K562 (cell line): ENCODE results near the gene NCOA4. TPM values are rescaled to one million over a fixed set of nuclear protein-coding genes. Genes with fewer than 3 reads are reported as not detected.
A peak's percentile ranks its signal among the peaks of the same experiment; 100 is the strongest.

ENCODE experiments used
- BCL6 ChIP-seq: fragments of 250-450 bp; sonication (Bioruptor Pico); IDR thresholded peaks from 2 replicates; pipeline ENCODE4 v1.4.0; 2020
- HDGF ChIP-seq: fragments of 450-650 bp; IDR thresholded peaks from 2 replicates; pipeline ENCODE4 v1.6.1; 2016
- JUN ChIP-seq, 2 experiments: sonication (generic) in 1 of 2; formaldehyde crosslinking in 1 of 2; IDR thresholded peaks; 2 replicates each; pipeline versions ENCODE4 v1.6.1 to v1.8.0; 2012 to 2022; ENCODE audit warnings: borderline replicate concordance in 2 of 2, mild to moderate bottlenecking in 2 of 2, improper control_type of control experiment in 1 of 2, low read depth in 1 of 2, low read length in 1 of 2, missing genetic modification reagents in 1 of 2
- L3MBTL2 ChIP-seq: fragments of 450-650 bp; IDR thresholded peaks from 2 replicates; pipeline ENCODE4 v1.6.1; 2016; ENCODE audit warnings: mild to moderate bottlenecking, moderate library complexity
- PHF20 ChIP-seq: fragments of 450-650 bp; IDR thresholded peaks from 2 replicates; pipeline ENCODE4 v1.6.1; 2018; ENCODE audit not compliant: partially characterized antibody
- RHOXF2B ChIP-seq: fragments of 250-450 bp; sonication (Bioruptor Pico); conservative IDR thresholded peaks from 2 replicates; pipeline ENCODE4 v1.5.1; 2021
- TCF7L2 ChIP-seq: fragments of 150-350 bp; IDR thresholded peaks from 2 replicates; pipeline ENCODE4 v1.6.1; 2016; ENCODE audit warnings: low read depth, mild to moderate bottlenecking, low read length, moderate library complexity
- TGIF2 ChIP-seq: sonication (generic); formaldehyde crosslinking; IDR thresholded peaks from 2 replicates; pipeline ENCODE4 v1.8.1; 2022; ENCODE audit warnings: mild to moderate bottlenecking, missing genetic modification reagents, moderate library complexity
- YY1 ChIP-seq, 3 experiments: IDR thresholded peaks; 2 replicates each; pipeline ENCODE4 v1.6.1; 2011; ENCODE audit warnings: low read length in 2 of 3, mild to moderate bottlenecking in 2 of 3, moderate library complexity in 2 of 3, borderline replicate concordance in 1 of 3, control low read depth in 1 of 3, low read depth in 1 of 3; ENCODE audit not compliant: insufficient read depth in 3 of 3, insufficient replicate concordance in 2 of 3, control insufficient read depth in 1 of 3, insufficient read length in 1 of 3; ENCODE audit errors: extremely low read depth in 1 of 3
- ZBTB7A ChIP-seq: IDR thresholded peaks from 2 replicates; pipeline ENCODE4 v1.6.1; 2011; ENCODE audit warnings: low read depth, mild to moderate bottlenecking, low read length, moderate library complexity, borderline replicate concordance; ENCODE audit not compliant: control insufficient read depth
- ZKSCAN1 ChIP-seq: fragments of 150-350 bp; IDR thresholded peaks from 2 replicates; pipeline ENCODE4 v1.6.1; 2016; ENCODE audit warnings: low read depth, low read length
- polyA plus RNA-seq, 8 experiments: library from polyadenylated mRNA; depleted of rRNA in 4 of 8; stranded (reverse) in 5 of 8; unstranded in 3 of 8; fragments of >200 nt; fragmentation: Nextera tagmentation in 2 of 8; fragmentation: Illumina TruSeq in 1 of 8; extraction: Ambion mirVana in 2 of 8; extraction: Trizol in 1 of 8; gene quantifications; 2 replicates each; pipeline versions ENCODE4 v1.2.1 to v1.2.3, GENCODE V29; 2011 to 2014; ENCODE audit warnings: inconsistent platforms in 1 of 8, missing spikeins in 1 of 8
- total RNA-seq, 7 experiments: library from RNA; depleted of rRNA in 6 of 7; stranded (reverse); fragments of >200 nt in 6 of 7; fragmentation: Illumina TruSeq in 2 of 7; extraction: Trizol in 2 of 7; gene quantifications; 2 replicates each; pipeline versions ENCODE4 v1.2.1 to v1.2.3, GENCODE V29; 2011 to 2021; ENCODE audit warnings: low replicate concordance in 1 of 7
- TF ChIP-seq, protein P1 (sequence below): sonication (generic); formaldehyde crosslinking; IDR thresholded peaks from 2 replicates; pipeline ENCODE4 v1.8.0; 2022; ENCODE audit warnings: missing genetic modification reagents, mild to moderate bottlenecking, borderline replicate concordance
- TF ChIP-seq, protein P2 (sequence below): sonication (generic); formaldehyde crosslinking; IDR thresholded peaks from 2 replicates; pipeline ENCODE4 v1.8.0; 2022; ENCODE audit warnings: missing genetic modification reagents, mild to moderate bottlenecking, moderate library complexity, borderline replicate concordance
- TF ChIP-seq, protein P3 (sequence below), 2 experiments: IDR thresholded peaks; 2 replicates each; pipeline ENCODE4 v1.6.1; 2011; ENCODE audit warnings: borderline replicate concordance in 1 of 2, control low read depth in 1 of 2, low read depth in 1 of 2, low read length in 1 of 2, mild to moderate bottlenecking in 1 of 2, mixed read lengths in 1 of 2, moderate library complexity in 1 of 2; ENCODE audit not compliant: insufficient read depth in 1 of 2, insufficient read length in 1 of 2, poor library complexity in 1 of 2, severe bottlenecking in 1 of 2; ENCODE audit errors: extremely low read depth in 1 of 2
- TF ChIP-seq, protein P4 (sequence below): fragments of 450-650 bp; conservative IDR thresholded peaks from 2 replicates; pipeline ENCODE4 v1.6.1; 2016; ENCODE audit warnings: missing genetic modification characterization, low read depth, mild to moderate bottlenecking, control low read depth, missing compliant biosample characterization
- TF ChIP-seq, protein P5 (sequence below): sonication (generic); formaldehyde crosslinking; IDR thresholded peaks from 2 replicates; pipeline ENCODE4 v1.8.1; 2023; ENCODE audit warnings: mild to moderate bottlenecking, missing genetic modification reagents

Gene NCOA4
- total and polyA plus RNA-seq, 9 of the 15 experiments (the other 6 are each of a cell fraction or from before 2014, with no cell fraction given): 89.8 to 283 (median 181) TPM

DNA sequence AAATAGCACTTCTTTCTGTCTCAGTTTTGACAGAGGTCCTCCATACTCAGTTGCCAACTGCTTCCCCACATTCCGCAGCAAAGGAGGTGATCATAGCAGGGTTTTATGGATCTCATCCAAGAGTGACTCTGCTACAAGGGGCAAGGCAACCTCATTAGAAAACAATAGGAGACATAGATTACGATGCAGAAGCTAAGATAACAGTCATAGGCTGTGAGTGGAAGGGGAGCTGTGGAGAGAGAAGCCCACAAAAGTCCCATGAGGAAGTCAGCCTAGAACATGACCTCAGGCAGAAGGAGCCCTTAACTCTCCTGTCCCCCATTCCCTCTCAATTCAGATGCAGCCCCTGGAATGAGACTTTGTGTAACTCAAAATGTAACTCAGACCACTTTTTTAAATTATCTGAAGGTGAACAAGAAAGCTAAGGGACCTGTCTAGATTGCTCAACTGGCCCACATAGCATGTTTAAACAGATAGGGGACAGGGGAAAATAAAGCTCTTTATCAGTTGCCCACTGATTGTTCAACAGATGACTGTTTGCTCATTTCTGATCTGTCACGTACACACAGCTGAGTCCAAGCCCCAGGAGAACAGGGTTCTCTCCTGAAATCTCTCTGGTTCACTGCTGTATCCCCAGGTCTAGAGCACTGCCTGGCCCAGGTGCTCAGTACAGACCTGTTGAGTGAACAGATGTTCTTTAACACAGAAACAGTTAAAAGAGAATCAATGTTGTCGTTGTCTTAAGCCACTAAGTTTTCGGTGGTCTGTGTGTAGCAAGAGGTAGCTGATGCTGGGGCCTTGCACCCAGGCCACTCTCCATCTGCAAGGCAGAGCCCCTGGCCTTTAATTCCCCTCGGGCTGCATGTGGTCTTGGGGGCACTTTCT, 1.5 kb upstream of the NCOA4 start (continued):
- TF ChIP-seq, protein P1, sequence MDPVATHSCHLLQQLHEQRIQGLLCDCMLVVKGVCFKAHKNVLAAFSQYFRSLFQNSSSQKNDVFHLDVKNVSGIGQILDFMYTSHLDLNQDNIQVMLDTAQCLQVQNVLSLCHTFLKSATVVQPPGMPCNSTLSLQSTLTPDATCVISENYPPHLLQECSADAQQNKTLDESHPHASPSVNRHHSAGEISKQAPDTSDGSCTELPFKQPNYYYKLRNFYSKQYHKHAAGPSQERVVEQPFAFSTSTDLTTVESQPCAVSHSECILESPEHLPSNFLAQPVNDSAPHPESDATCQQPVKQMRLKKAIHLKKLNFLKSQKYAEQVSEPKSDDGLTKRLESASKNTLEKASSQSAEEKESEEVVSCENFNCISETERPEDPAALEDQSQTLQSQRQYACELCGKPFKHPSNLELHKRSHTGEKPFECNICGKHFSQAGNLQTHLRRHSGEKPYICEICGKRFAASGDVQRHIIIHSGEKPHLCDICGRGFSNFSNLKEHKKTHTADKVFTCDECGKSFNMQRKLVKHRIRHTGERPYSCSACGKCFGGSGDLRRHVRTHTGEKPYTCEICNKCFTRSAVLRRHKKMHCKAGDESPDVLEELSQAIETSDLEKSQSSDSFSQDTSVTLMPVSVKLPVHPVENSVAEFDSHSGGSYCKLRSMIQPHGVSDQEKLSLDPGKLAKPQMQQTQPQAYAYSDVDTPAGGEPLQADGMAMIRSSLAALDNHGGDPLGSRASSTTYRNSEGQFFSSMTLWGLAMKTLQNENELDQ (CRISPR knock-in tag): no peak
- TF ChIP-seq, protein P2, sequence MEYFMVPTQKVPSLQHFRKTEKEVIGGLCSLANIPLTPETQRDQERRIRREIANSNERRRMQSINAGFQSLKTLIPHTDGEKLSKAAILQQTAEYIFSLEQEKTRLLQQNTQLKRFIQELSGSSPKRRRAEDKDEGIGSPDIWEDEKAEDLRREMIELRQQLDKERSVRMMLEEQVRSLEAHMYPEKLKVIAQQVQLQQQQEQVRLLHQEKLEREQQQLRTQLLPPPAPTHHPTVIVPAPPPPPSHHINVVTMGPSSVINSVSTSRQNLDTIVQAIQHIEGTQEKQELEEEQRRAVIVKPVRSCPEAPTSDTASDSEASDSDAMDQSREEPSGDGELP (CRISPR knock-in tag): peak; percentile 23; the same call in 1 of the 2 replicates
- TF ChIP-seq ZKSCAN1: no peak
- no peak for TF ChIP-seq PHF20
- TF ChIP-seq ZBTB7A: no peak
- no peak for TF ChIP-seq HDGF
- TF ChIP-seq JUN (IDR thresholded peaks at IDR 0.05; ENCODE audit: borderline replicate concordance, low read depth, low read length): no peak
- TF ChIP-seq JUN (CRISPR knock-in tag; IDR thresholded peaks at IDR 0.05; ENCODE audit: borderline replicate concordance): no peak
- TF ChIP-seq L3MBTL2: 0 out of 2 replicates have a peak, but pooled peaks have one; percentile 13
- TF ChIP-seq BCL6 (CRISPR knock-in tag): no peak
- no peak for TF ChIP-seq TGIF2 (CRISPR knock-in tag)
- TF ChIP-seq, protein P3, sequence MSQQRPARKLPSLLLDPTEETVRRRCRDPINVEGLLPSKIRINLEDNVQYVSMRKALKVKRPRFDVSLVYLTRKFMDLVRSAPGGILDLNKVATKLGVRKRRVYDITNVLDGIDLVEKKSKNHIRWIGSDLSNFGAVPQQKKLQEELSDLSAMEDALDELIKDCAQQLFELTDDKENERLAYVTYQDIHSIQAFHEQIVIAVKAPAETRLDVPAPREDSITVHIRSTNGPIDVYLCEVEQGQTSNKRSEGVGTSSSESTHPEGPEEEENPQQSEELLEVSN (IDR thresholded peaks at IDR 0.05; ENCODE audit: borderline replicate concordance in 1 of 2, extremely low read depth in 1 of 2, insufficient read depth in 1 of 2, insufficient read length in 1 of 2, low read depth in 1 of 2, low read length in 1 of 2, poor library complexity in 1 of 2, severe bottlenecking in 1 of 2): no peak
- TF ChIP-seq RHOXF2B (CRISPR knock-in tag): no peak
- TF ChIP-seq, protein P4, sequence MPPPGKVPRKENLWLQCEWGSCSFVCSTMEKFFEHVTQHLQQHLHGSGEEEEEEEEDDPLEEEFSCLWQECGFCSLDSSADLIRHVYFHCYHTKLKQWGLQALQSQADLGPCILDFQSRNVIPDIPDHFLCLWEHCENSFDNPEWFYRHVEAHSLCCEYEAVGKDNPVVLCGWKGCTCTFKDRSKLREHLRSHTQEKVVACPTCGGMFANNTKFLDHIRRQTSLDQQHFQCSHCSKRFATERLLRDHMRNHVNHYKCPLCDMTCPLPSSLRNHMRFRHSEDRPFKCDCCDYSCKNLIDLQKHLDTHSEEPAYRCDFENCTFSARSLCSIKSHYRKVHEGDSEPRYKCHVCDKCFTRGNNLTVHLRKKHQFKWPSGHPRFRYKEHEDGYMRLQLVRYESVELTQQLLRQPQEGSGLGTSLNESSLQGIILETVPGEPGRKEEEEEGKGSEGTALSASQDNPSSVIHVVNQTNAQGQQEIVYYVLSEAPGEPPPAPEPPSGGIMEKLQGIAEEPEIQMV (tag): no peak
- TF ChIP-seq, protein P5, sequence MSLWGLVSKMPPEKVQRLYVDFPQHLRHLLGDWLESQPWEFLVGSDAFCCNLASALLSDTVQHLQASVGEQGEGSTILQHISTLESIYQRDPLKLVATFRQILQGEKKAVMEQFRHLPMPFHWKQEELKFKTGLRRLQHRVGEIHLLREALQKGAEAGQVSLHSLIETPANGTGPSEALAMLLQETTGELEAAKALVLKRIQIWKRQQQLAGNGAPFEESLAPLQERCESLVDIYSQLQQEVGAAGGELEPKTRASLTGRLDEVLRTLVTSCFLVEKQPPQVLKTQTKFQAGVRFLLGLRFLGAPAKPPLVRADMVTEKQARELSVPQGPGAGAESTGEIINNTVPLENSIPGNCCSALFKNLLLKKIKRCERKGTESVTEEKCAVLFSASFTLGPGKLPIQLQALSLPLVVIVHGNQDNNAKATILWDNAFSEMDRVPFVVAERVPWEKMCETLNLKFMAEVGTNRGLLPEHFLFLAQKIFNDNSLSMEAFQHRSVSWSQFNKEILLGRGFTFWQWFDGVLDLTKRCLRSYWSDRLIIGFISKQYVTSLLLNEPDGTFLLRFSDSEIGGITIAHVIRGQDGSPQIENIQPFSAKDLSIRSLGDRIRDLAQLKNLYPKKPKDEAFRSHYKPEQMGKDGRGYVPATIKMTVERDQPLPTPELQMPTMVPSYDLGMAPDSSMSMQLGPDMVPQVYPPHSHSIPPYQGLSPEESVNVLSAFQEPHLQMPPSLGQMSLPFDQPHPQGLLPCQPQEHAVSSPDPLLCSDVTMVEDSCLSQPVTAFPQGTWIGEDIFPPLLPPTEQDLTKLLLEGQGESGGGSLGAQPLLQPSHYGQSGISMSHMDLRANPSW (CRISPR knock-in tag): no peak
- TF ChIP-seq TCF7L2: no peak
- no peak for TF ChIP-seq YY1 (IDR thresholded peaks at IDR 0.05; ENCODE audit: borderline replicate concordance in 1 of 3, control insufficient read depth in 1 of 3, extremely low read depth in 1 of 3, insufficient read depth in 3 of 3, insufficient read length in 1 of 3, insufficient replicate concordance in 2 of 3, low read depth in 1 of 3, low read length in 2 of 3)
